ENCODE results near the gene DES. TPM values are rescaled to one million over a fixed set of nuclear protein-coding genes. Genes with fewer than 3 reads are reported as not detected.

Gene DES
- total and polyA plus RNA-seq, 2 of the 4 experiments (the other 2 are of a cell fraction): 4.3 to 4.9 TPM

DNA sequence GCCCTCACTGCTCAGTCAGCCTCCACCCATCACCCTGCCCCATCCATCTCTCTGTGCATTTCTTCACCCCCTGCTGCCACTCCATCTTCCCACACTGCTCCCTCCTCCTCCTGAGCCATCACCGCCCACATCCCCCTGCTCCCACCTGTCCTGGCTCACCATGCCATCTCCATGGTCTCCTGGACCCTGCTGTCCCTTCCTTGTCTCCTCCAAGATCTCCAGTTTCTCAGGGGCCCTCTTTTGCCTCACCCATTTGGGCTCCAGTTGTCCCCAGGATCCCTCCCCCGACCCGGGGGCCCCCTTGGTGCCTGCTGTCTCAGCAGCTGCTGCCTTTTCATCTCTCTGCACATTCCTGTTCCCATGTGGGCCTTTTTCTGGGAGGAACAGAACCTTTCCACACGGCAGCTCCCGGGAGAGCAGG lies 27.1 kb downstream of the DES start:
- H3K27ac ChIP-seq (ENCODE audit: insufficient read depth, low read length): no peak overlapping the region

More for the DNA sequence above, 27.1 kb downstream of the DES start:
- Histone ChIP-seq H3K9me1 (ENCODE audit: insufficient read depth, low read length) (peaks cover 15% of the 10 kb centered on the region), H2BK5ac (ENCODE audit: low read depth, low read length, poor library complexity, severe bottlenecking) (peak overlapping the region; percentile 50), H2BK15ac (ENCODE audit: low read depth, low read length) (no peak overlapping the region; the same call in 2 of the 3 replicates), H3K14ac (replicated peaks; ENCODE audit: low read depth, low read length) (peak overlapping the region; percentile 45; the same call in 1 of the 2 replicates), H2AK5ac (ENCODE audit: low read depth, low read length) (peak overlapping the region; percentile 75), H3K4me2 (ENCODE audit: low read depth, low read length) (peak overlapping the region; percentile 43; the same call in 1 of the 2 replicates), H3K36me3 (ENCODE audit: control insufficient read depth, insufficient read depth, low read length) (peaks cover 33% of the 10 kb centered on the region), H3K4me3 (ENCODE audit: insufficient read depth, low read depth, low read length) (no peak overlapping the region), H3K27me3 (ENCODE audit: control insufficient read depth, insufficient read depth, low read length) (no peaks in the 10 kb centered on the region), H4K5ac (ENCODE audit: low read depth, low read length) (no peak overlapping the region), H2BK20ac (ENCODE audit: low read depth, low read length) (no peak overlapping the region), H4K91ac (ENCODE audit: insufficient read depth, low read depth, low read length) (no peak overlapping the region; the same call in 1 of the 2 replicates), H2BK120ac (ENCODE audit: low read depth, low read length) (no peak overlapping the region), H3K4ac (ENCODE audit: low read depth, low read length) (0 out of 2 replicates have a peak overlapping the region, but pooled peaks have one; percentile 35), H3K4me1 (ENCODE audit: control insufficient read depth, insufficient read depth, low read length) (peaks cover 29% of the 10 kb centered on the region), H4K8ac (ENCODE audit: low read depth in 2 of 2, low read length in 2 of 2) (no peak overlapping the region), H2AFZ (replicated peaks; ENCODE audit: low read length, poor library complexity) (peak overlapping the region; percentile 34), H3K23ac (ENCODE audit: low read depth, low read length) (no peak overlapping the region), H3K9me3 (ENCODE audit: control insufficient read depth, insufficient read depth, low read length) (no peaks in the 10 kb centered on the region), H3K18ac (ENCODE audit: low read depth, low read length) (no peak overlapping the region), H3K9ac (ENCODE audit: low read depth, low read length) (no peak overlapping the region), H4K20me1 (ENCODE audit: insufficient read depth, low read length) (no peaks in the 10 kb centered on the region; the same call in 1 of the 2 replicates), H3K79me1 (ENCODE audit: low read depth in 1 of 2, low read length in 2 of 2) (peaks cover 19 to 41% of the 10 kb centered on the region in 2 experiments), H2AK9ac (replicated peaks; ENCODE audit: low read depth, low read length, poor library complexity) (peak overlapping the region; percentile 86), H3K56ac (ENCODE audit: extremely low read depth, insufficient read depth, low read length) (no peak overlapping the region)
- dilution Hi-C loops (cut with HindIII; ENCODE audit: low sequenced_read_pairs, unreplicated experiment): no loop called here
- WGBS, 2 experiments (ENCODE audit: extremely low coverage in 2 of 2, insufficient read length in 1 of 2): 40% methylated on average over 3 of the region's 5 CpGs; no CpG with 5 or more reads in 1 of the 2 experiments
- in situ Hi-C loops (cut with MboI; ENCODE audit: low sequenced_read_pairs): no loop called here
- TF ChIP-seq CHD1 (IDR thresholded peaks at IDR 0.05; ENCODE audit: low read depth, low read length) (no peak), SMC3 (IDR thresholded peaks at IDR 0.05; ENCODE audit: low read depth, low read length) (no peak), CEBPB (IDR thresholded peaks at IDR 0.05; ENCODE audit: low read depth, low read length) (no peak), ELK1 (IDR thresholded peaks at IDR 0.05; ENCODE audit: borderline replicate concordance, low read depth, low read length) (no peak), MXI1 (IDR thresholded peaks at IDR 0.05; ENCODE audit: borderline replicate concordance, low read depth, low read length) (no peak), FOS (IDR thresholded peaks at IDR 0.05; ENCODE audit: low read depth, low read length) (no peak), RAD21 (IDR thresholded peaks at IDR 0.05; ENCODE audit: low read length) (no peak), RCOR1 (IDR thresholded peaks at IDR 0.05; ENCODE audit: insufficient replicate concordance, low read length) (no peak), NFE2L2 (IDR thresholded peaks at IDR 0.05; ENCODE audit: low read depth, low read length) (no peak), USF2 (IDR thresholded peaks at IDR 0.05; ENCODE audit: low read depth, low read length) (no peak), CTCF (conservative IDR thresholded peaks at IDR 0.05; ENCODE audit: low read depth, low read length) (no peak), RFX5 (IDR thresholded peaks at IDR 0.05; ENCODE audit: low read depth, low read length) (no peak), MAFK (IDR thresholded peaks at IDR 0.05; ENCODE audit: low read depth, low read length) (no peak), BHLHE40 (IDR thresholded peaks at IDR 0.05; ENCODE audit: low read depth, low read length) (no peak), POLR2A (IDR thresholded peaks at IDR 0.05; ENCODE audit: low read depth, low read length) (no peak)
- DNase-seq (no peak), ATAC-seq (ENCODE audit: low read depth) (no peak)
- ChIA-PET CTCF (interaction anchor here (0.6 to 1.3 kb wide), 2 partner anchors 14 to 66 kb away, joined by 3 to 5 read pairs; no protein-coding TSS in a partner anchor), POLR2A (ENCODE audit: unreplicated experiment) (no interaction called here)
- intact Hi-C loops (cut with micrococcal nuclease): no loop called here
- no TSS peak for BruUV-seq (replicated peaks)
